Neuronal stem cell (in vitro differentiated cells): Measurements from ENCODE around the gene WDR45B.

Source experiments
- small RNA-seq: library from polyadenylated mRNA; stranded (forward); fragments of <200 nt; extraction: miRNeasy Mini kit (QIAGEN cat#:217004); gene quantifications from one replicate; pipeline ENCODE3, GENCODE V24; 2013; ENCODE audit not compliant: insufficient read depth

WDR45B gene

Small RNA genes lying within 50 kb of the gene (small RNA-seq; reads per million reads assigned to genes)
- 3.9 reads per million, percentile 6 among the genes with 10 or more reads in this experiment for gene MIR4525
